Right ventricle myocardium superior (tissue), 1 donor: ENCODE measurements around the gene GPATCH8. TPM values are rescaled to one million over a fixed set of nuclear protein-coding genes. Genes with fewer than 3 reads are reported as not detected.
"Not testable (repeated sequence)": the region's sequence is repeated elsewhere in the genome, so short reads cannot be mapped to it uniquely, and the experiment has no call there.

Source experiments
- ATAC-seq: fragments of 200-7000 bp; cut with Tn5 transposase; one replicate; pipeline ENCODE4 v1.9.1; 2020; ENCODE audit warnings: mild to moderate bottlenecking; ENCODE audit not compliant: poor library complexity
- DNase-seq: peaks from one replicate; pipeline ENCODE4 v3.0.0-alpha.2; 2020
- intact Hi-C: fragments of 100-400 bp; cut with DNase I; formaldehyde crosslinking; loops from one replicate; pipeline ENCODE4 v1.11.2; 2022
- total RNA-seq: library from RNA; stranded (reverse); fragmentation: NEBNext Ultra II Directional; extraction: Animal tissue kit (Norgen Biotek cat#: 25700); gene quantifications from one replicate; pipeline ENCODE4 v1.2.1, GENCODE V29; 2021
- donor health status: DM: no; HTN: yes; CAD: no; lungs with severe emphysema.

Gene GPATCH8
- total RNA-seq, 1 donor from 2014 or later, result 17.9 TPM

DNA sequence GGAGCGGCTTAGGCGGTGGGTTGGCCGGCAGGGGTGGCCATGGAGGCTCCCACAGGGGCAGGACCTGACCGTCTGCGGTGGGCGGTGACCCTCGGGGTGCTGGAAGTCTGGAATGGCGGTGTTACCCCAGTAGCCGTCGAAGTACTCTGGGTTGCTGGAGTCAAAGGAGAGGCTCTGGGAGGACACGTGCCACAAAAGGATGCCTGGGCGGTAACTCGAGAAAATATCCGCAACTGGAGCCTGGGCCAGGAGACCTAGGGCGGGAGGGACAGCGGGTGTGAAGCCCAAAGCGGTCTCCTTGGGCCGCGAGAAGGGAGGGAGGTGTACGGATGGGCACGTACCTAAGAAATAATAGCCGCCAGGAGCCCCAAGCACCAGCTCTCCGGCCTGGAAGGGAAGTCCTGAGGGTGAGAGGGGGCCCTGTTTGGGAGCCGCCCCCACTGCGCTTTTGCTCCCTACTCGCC, 118.4 kb downstream of the GPATCH8 start:
- ATAC-seq, result peak; percentile 23
- no peak for DNase-seq
- intact Hi-C loops, result no loop called here

DNA sequence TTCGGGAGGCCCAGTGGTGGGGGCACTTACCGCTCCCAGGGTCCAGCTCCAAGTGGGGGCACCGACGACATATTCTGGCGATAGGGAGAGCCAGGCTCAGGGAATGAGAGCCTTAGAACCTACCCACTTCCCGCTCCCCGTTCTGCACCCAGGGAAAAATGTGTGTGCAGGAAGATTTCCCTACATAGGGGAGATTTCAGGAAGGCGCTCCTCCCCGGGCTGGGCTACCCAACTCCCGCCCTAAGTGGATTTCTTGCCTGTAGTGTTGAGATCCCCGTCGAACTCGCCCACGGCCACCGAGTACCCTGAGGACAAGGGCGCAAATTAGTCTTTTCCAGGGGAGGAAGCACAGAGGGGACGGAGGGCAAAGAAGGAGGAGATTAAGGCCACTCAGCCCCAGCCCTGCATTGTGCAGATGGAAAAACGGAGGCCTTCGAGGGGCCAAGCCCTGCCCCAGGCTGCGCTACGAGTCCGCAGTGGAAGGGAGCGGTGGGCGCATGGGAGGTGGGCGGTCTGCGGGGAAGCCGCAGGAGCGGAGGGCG, 118.9 kb downstream of the GPATCH8 start:
- DNase-seq (no peak), ATAC-seq (no peak)
- intact Hi-C loops, result no loop called here

DNA sequence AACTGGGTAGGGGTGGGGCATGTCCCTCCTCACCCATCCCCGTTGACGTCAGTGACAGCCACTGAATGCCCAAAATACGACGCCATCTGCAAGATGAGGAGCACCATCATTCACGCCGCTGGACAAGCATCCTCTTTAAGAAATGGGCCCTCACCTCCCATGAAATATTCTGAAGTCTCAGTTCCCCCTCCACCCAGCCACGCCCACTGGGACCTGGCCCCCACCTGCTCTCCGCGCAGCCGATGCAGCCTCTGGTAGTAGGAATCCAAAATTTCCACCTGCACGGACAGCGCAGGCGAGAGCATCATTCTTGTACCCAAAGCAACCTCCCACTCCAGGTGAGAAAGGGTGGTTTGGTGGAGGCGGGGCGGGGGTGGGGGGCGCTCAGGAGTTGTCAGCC, 119.3 kb downstream of the GPATCH8 start:
- intact Hi-C loops, result no loop called here
- no peak for ATAC-seq
- DNase-seq, result no peak

DNA sequence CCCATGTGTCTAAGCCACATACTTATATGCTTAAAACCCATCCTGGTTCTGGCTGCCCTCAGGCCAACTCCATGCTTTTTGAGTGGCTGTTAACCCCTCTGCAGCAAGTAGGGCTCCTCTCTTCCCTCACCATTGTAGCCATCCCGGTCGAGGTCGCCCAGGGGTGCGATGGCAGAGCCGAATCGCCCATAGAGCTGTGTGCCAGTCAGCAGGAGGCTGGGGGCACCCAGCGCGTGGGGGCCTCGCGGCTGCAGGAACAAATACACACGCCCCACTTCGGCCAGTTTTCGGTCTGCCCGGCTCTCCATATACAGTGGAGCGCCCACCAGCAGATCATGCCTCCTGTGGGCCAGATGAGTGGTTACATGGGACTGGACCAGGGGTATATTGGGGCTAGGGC, 119.8 kb downstream of the GPATCH8 start:
- DNase-seq (no peak), ATAC-seq (no peak)
- intact Hi-C loops, result no loop called here

DNA sequence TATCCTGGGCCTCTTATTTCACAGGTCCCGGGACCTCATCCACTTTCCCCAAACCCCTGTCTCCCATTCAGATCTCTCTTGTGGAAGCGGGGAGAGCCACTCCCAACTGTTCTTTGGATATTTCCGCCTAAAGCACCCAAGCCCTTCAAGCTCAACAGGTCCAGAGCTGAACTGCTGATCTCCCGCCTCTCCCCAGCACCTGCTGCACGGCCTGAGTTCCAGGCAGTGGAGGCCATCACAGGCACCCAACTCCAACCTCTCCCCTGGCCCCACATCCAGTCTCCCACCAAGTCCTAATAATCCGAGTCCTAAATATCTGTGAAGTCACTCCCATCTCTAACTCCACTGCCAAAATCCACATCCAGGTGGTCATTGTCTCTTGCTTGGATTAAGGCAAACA, 120.3 kb downstream of the GPATCH8 start:
- DNase-seq, result no peak
- no peak for ATAC-seq
- intact Hi-C loops, result no loop called here

DNA sequence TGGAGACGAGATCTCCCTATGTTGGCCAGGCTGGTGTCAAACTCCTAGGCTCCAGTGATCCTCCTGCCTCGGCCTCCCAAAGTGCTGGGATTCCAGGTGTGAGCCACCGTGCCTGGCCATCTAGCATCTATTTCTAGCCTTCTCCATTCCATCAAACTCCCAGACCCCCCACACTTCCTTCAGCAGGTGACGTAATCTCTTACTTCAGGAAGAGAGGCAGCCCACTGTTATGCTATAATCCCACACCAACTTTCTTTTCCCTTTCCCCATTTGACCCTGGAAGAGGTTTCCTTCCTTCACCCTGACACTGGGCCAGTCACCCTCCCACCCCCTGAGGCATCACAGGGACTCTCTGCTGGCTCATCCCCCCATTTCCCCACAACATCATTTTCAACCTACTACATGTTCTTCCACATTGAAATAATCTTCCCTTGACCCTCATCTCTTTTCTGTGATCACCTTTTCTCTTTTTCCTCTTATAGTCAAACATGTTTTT, 121.3 kb downstream of the GPATCH8 start:
- no peak for DNase-seq
- intact Hi-C loops, result no loop called here
- ATAC-seq, result no peak

DNA sequence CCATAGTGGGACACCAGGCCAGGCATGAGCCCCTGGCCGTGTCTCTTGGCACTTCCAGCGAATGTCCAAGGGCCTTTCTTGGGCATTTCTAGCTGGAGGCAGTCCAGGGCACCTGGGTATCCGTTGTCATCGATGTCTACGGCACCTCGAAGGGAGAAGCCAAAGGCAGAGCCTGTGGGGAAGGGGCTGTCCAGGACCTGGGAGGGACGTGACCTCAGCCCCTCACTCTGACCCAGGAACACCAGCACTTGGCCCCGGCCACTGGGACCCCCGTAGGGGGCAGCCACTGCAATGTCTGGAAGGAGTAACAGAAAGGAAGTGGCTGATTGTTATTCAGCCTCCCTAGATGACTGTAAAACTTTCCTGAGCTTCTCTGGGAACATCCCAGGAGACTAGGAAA, 122.4 kb downstream of the GPATCH8 start:
- ATAC-seq, result no peak
- intact Hi-C loops, result no loop called here

DNA sequence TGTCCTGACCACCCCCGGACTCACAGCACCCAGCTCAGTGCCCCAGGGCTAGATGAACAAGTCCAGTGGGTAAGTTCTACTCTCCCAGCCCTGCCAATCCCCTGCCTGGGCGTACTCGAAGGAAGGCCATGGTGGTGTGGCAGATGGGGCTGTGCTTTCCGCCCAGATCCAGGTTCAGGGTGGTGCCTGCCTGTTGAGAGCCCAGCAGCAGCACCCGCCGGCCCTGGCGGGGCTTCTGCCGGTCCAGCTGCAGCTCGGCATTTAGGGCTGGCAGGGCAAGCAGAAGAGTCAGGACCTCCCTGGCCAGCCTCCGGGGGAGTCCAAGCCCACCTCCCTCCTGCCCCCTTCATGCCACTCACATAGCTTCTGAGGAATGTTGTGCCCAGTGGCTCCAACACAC, 123.3 kb downstream of the GPATCH8 start:
- DNase-seq (no peak), ATAC-seq (no peak)
- intact Hi-C loops, result no loop called here

More for the DNA sequence above, 122.4 kb downstream of the GPATCH8 start:
- no peak for DNase-seq

DNA sequence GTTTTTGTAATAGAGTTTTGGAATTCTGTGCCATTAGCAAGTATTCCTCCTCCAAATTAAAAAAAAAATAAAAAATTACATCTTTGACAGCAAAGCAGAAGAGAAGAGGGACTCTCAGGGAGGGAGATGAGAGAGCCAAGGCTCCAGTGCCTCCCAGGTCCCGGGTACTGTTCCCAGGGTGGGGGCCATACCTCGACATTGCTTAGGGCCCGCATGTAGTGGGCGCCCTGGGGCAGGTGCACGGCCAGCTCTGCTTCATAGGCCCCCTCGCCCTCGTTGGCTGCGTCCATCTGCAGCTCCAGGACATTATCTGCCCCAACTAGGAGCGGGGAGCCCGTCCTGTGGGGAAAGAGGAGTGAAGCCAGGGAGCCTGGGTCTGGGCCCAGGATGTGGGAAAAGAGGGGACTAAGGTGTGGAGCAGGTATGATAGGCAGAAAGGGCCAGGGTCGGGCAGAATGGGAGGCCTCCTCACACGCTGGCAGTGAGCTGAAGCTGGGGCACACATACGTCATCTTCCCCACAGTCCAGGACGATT, 125.0 kb downstream of the GPATCH8 start:
- intact Hi-C loops, result no loop called here
- ATAC-seq, result no peak
- DNase-seq, result no peak

DNA sequence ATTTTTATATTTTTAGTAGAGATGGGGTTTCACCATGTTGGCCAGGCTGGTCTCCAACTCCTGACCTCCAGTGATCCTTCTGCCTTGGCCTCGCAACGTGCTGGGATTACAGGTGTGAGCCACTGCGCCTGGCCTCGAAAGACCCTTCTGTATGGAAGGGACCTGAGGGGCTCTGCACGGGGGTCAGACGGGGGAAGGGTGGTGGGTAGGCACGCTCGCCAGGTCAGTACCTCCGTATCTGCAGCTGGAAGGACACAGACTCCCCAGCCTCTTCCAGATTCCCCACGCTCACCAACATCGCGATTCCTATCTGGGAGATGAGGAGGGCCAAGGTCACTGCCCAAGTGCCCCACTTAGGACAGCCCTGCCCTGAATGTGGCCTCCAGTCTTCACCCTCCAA, 126.4 kb downstream of the GPATCH8 start:
- intact Hi-C loops, result no loop called here
- DNase-seq, result no peak
- no peak for ATAC-seq

DNA sequence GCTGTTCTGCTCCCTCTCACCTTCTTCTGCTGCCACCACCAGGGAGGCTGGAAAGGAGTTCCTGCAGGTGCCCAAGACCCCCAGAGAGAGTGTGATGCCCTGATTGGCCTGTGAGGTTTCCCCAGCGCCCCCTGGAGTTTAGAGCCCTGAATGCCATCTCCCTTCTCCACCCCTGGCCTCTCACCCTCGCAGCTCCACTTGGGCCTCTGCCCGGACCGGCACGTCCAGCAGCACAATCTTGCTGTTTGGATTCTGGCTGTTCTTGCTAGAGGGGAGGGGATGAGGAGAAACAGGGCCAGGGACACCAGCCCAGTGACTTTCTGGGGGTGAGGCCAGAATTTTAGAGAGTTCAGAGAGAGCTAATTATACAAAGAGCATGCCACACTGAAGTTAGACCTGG, 127.1 kb downstream of the GPATCH8 start:
- intact Hi-C loops, result no loop called here
- ATAC-seq, result peak; percentile 86
- DNase-seq, result peak; percentile 81

DNA sequence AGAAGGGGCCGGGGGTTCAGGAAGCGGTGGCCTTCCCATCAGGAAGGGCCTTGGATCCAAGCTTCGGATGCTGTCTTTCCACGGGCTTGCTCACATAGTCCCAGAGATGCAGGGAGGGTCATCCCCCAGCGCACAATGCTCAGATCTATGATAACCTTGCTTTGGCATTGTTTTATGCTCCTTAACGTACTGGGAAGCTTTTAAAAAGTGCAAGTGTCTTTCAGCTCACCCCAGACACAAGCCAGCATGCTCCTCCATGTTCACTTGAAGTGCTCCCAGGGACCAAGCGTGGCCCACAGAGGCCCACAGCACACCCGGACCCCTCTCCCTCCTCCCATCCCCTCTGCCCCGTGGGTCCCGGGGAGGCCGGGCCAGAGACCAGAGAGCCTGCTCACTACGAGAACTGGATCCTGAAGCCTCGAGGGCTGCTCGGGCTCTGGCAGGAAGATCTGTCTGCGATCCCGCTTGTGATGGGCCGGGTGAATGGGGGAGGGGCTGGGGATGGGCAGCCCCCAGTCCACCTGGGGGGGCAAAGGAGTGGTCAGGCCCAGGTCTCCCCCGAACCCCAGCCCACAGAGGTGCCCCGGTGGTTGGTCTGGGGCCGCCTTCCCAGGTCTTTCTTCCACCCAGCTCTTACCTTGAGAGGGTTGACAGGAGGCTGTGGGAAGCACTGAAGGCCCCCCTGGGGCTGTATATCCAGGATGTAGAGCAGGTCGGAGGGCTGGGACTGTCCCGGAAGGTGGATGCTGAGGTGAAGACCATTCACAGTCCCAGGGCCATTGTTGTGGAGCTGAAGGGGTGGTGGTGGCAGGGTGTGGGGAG, 127.8 kb downstream of the GPATCH8 start:
- ATAC-seq (peak; percentile 21), DNase-seq (no peak)
- intact Hi-C loops, result no loop called here

DNA sequence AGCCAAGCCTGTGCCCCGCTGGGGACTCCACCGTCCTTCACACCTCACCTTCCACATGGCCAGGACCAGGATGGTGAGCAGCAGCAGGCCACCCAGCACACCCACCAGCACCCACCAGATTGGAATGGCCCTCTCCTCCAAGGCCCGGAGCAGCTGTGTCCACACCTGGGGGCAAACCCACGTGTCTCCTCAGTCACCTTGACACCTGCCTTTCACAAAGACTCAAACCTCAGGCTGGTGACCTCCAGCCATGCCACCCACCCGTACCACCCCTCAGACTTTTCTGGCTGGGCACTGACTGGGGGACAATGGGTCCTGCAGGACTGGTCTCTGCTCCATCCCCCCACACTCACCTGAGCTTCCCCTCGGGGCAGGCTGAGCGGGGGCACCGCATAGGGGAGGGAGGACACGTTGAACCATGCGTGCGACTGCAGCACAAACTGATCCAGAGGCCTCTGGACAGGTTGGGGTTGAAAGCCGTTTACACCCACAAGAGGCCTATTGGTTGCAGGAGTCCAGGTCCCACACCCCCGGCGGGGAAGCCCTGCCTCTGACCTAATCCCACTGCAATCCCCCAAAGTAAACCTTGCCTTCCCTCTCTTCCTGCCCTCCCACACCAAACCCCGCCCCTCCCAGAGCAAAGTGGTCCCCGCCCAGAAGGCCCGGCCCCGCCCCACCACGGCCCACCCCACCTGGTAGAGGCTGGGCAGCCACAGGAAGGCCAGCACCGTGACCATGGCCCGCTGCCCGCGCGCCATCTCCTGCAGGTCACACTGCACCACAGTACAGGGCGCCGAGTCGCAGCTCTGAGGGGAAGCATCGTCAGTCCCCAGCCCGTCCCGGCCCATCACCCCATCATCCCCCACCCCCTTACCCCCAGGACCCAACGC, 128.7 kb downstream of the GPATCH8 start:
- no peak for DNase-seq
- peak; percentile 20 for ATAC-seq
- intact Hi-C loops, result no loop called here

DNA sequence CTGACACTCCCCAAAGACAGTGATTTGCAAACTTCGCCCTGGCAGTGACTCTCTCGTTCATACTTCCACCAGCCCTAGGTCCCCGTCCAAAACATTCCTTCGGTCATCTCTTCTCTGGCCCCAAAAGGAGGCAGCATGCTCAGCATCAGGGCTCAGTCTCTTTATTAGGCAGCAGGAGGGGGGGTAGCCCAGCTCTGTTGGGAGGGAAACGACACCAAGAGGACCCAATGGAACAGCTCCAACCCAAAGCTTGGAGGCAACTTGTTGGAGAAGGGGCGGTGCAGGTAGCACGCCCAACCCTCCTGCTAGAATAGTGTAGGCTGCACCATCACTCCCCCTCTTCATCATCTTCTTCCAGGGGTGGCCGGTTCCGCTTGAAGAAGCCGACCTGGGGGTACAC, 131.2 kb downstream of the GPATCH8 start:
- no peak for DNase-seq
- intact Hi-C loops, result no loop called here
- no peak for ATAC-seq

DNA sequence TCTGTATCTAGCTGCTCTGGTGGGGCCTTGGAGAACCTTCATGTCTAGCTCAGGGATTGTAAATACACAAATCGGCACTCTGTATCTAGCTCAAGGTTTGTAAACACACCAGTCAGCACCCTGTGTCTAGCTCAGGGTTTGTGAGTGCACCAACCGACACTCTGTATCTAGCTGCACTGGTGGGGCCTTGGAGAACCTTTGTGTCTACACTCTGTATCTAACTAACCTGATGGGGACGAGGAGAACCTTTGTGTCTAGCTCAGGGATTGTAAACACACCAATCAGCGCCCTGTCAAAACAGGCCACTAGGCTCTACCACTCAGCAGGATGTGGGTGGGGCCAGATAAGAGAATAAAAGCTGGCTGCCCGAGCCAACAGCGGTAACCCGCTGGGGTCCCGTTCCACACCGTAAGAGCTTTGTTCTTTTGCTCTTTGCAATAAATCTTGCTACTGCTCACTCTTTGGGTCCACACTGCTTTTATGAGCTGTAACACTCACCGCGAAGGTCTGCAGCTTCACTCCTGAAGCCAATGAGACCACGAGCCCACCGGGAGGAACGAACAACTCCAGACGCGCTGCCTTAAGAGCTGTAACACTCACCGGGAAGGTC, 133.7 kb downstream of the GPATCH8 start:
- intact Hi-C loops, ATAC-seq, DNase-seq: not testable (repeated sequence)

DNA sequence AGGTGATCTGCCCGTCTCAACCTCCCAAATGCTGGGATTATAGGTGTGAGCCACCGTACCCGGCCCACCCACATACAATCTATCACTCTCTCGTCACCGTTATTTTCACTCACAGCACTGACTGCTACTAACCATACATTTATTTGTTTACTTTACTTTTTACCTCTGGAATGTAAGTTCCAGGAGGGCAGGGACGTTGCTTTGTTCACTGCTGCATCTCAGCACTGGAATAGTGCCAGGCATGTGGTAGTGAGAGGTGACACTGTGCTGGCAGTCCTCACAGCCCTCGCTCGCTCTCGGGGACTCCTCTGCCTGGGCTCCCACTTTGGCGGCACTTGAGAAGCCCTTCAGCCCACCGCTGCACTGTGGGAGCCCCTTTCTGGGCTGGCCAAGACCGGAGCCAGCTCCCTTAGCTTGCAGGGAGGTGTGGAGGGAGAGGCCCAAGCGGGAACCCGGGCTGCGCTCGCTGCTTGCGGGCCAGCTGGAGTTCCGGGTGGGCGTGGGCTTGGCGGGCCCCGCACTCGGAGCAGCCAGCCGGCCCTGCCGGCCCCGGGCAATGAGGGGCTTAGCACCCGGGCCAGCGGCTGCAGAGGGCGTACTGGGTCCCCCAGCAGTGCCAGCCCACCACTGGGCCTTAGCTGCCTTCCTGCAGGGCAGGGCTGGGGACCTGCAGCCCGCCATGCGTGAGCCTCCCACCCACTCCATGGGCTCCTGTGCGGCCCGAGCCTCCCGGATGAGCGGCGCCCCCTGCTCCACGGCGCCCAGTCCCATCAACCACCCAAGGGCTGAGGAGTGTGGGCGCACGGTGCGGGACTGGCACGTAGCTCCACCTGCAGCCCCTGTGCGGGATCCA, 134.6 kb downstream of the GPATCH8 start:
- intact Hi-C loops, ATAC-seq, DNase-seq: not testable (repeated sequence)

DNA sequence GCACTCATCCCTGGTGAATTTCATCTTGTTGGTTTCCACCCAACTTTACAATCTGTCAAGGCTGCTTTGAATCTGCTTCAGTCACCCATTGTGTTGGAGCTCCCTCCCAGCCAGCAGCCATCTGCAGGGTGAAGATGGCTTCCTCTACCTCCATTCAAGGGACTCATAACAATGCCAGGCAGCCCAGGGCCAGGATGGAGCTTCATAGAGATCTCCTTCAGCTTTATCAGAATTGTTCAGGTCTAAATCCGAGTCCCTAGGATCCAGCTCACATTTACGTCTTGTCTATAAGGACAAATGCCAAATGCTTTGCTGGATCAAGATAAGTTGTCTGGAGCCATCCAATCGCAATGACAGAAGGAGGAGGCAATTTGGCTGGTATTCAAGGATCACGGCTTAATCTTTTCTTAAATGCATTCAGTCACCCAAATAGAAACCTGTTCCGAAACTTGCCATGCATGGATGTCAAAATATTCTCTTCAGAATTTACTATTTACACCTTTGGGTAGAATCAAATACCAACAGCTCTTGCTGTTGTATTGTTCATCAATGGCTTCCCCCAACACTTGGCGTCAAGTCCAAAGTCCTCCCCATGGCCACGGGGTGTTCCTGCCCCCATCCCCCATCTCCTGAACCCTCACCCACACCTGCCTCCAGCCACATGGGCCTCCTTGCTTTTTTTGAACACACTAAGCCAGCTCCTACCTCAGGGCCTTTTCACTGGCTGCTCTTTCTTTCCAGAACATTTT, 135.8 kb downstream of the GPATCH8 start:
- ATAC-seq (no peak), DNase-seq (no peak)
- intact Hi-C loops, result no loop called here
